Ectodermal cell (in vitro differentiated cells): ENCODE results near the gene SLC1A6.

ENCODE experiments used
- H3K27ac ChIP-seq: 2 replicates; pipeline ENCODE4 v1.7.0; 2013; ENCODE audit warnings: mild to moderate bottlenecking, low read depth, low read length; ENCODE audit not compliant: insufficient read depth, poor library complexity, severe bottlenecking
- H3K27me3 ChIP-seq: 2 replicates; pipeline ENCODE4 v1.7.0; 2013; ENCODE audit warnings: mild to moderate bottlenecking, low read length; ENCODE audit not compliant: insufficient read depth, control insufficient read depth, poor library complexity, severe bottlenecking
- H3K36me3 ChIP-seq: one replicate; pipeline ENCODE4 v1.7.0; 2013; ENCODE audit warnings: low read length; ENCODE audit not compliant: control insufficient read depth, insufficient read depth
- H3K4me1 ChIP-seq: one replicate; pipeline ENCODE4 v1.7.0; 2013; ENCODE audit warnings: low read length; ENCODE audit not compliant: control insufficient read depth, insufficient read depth
- H3K4me3 ChIP-seq: 2 replicates; pipeline ENCODE4 v1.7.0; 2013; ENCODE audit warnings: low read depth, low read length, control low read depth; ENCODE audit not compliant: insufficient read depth
- H3K9me3 ChIP-seq: 2 replicates; pipeline ENCODE4 v1.7.0; 2013; ENCODE audit warnings: mild to moderate bottlenecking, low read length, moderate library complexity; ENCODE audit not compliant: control insufficient read depth
- WGBS, 2 experiments: methylation state at CpG; one replicate each; pipeline ENCODE4 v1.1.7; 2013; ENCODE audit warnings: missing lambda C conversion rate in 2 of 2; 5-methylcytosine and 5-hydroxymethylcytosine counted together

Gene SLC1A6

GRCh38 chr19:15008308-15008707, 28.6 kb upstream of the SLC1A6 start:
- Histone ChIP-seq H3K27me3 (no peaks in the 10 kb centered on the region), H3K4me3 (no peak overlapping the region), H3K27ac (no peak overlapping the region), H3K9me3 (peaks cover 2% of the 10 kb centered on the region), H3K36me3 (no peaks in the 10 kb centered on the region), H3K4me1 (no peaks in the 10 kb centered on the region)

- no peaks in the 10 kb centered on the region for H3K4me1 ChIP-seq
- H3K4me3 ChIP-seq: no peak overlapping the region
- no peaks in the 10 kb centered on the region for H3K27me3 ChIP-seq
- H3K36me3 ChIP-seq: no peaks in the 10 kb centered on the region
- no peak overlapping the region for H3K27ac ChIP-seq
- no peaks in the 10 kb centered on the region for H3K9me3 ChIP-seq
- WGBS, 2 experiments: 70 to 79% methylated on average over 1 of the region's 1 CpG
Observed at GRCh38 chr19:14997981-14998380, 18.3 kb upstream of the SLC1A6 start.

- 65 to 71% methylated on average over 10 to 11 of the region's 11 CpGs for WGBS, 2 experiments
Observed at GRCh38 chr19:14992780-14993179, 13.1 kb upstream of the SLC1A6 start.

GRCh38 chr19:14985133-14985532, 5.5 kb upstream of the SLC1A6 start:
- Histone ChIP-seq H3K27ac (no peak overlapping the region), H3K9me3 (no peaks in the 10 kb centered on the region), H3K4me1 (no peaks in the 10 kb centered on the region), H3K36me3 (no peaks in the 10 kb centered on the region), H3K4me3 (no peak overlapping the region), H3K27me3 (peaks cover 9% of the 10 kb centered on the region)
- 70 to 79% methylated on average over 5 of the region's 5 CpGs for WGBS, 2 experiments

More at GRCh38 chr19:14992780-14993179, 13.1 kb upstream of the SLC1A6 start:
- H3K27me3 ChIP-seq: no peaks in the 10 kb centered on the region
- H3K36me3 ChIP-seq: no peaks in the 10 kb centered on the region
- no peak overlapping the region for H3K27ac ChIP-seq
- no peaks in the 10 kb centered on the region for H3K4me1 ChIP-seq
- no peak overlapping the region for H3K4me3 ChIP-seq
- H3K9me3 ChIP-seq: peaks cover 2% of the 10 kb centered on the region

- Histone ChIP-seq H3K27me3 (peaks cover 29% of the 10 kb centered on the region), H3K9me3 (no peaks in the 10 kb centered on the region), H3K36me3 (no peaks in the 10 kb centered on the region), H3K27ac (no peak overlapping the region), H3K4me3 (no peak overlapping the region), H3K4me1 (no peaks in the 10 kb centered on the region)
- WGBS, 2 experiments: 78% methylated on average over 4 to 6 of the region's 6 CpGs
Observed at GRCh38 chr19:14978161-14978776, 1.4 kb downstream of the SLC1A6 start.

- H3K4me1 ChIP-seq: no peaks in the 10 kb centered on the region
- no peaks in the 10 kb centered on the region for H3K36me3 ChIP-seq
- peaks cover 29% of the 10 kb centered on the region for H3K27me3 ChIP-seq
- H3K9me3 ChIP-seq: no peaks in the 10 kb centered on the region
- 75 to 77% methylated on average over 5 of the region's 5 CpGs for WGBS, 2 experiments
- H3K27ac ChIP-seq: no peak overlapping the region
- no peak overlapping the region for H3K4me3 ChIP-seq
Observed at GRCh38 chr19:14977128-14977527, 2.5 kb downstream of the SLC1A6 start.

GRCh38 chr19:14974488-14974887, 5.2 kb downstream of the SLC1A6 start:
- Histone ChIP-seq H3K36me3 (no peaks in the 10 kb centered on the region), H3K9me3 (no peaks in the 10 kb centered on the region), H3K4me1 (no peaks in the 10 kb centered on the region), H3K27ac (no peak overlapping the region), H3K27me3 (peaks cover 14% of the 10 kb centered on the region), H3K4me3 (no peak overlapping the region)
- 54 to 70% methylated on average over 3 to 4 of the region's 4 CpGs for WGBS, 2 experiments

- no peaks in the 10 kb centered on the region for H3K4me1 ChIP-seq
- WGBS, 2 experiments: 92% methylated on average over 27 of the region's 27 CpGs
- peaks cover 2% of the 10 kb centered on the region for H3K9me3 ChIP-seq
- no peak overlapping the region for H3K27ac ChIP-seq
- no peaks in the 10 kb centered on the region for H3K27me3 ChIP-seq
- H3K36me3 ChIP-seq: no peaks in the 10 kb centered on the region
- no peak overlapping the region for H3K4me3 ChIP-seq
Observed at GRCh38 chr19:14972676-14973075, 7.0 kb downstream of the SLC1A6 start.

- WGBS, 2 experiments: 76 to 77% methylated on average over 7 of the region's 7 CpGs
Observed at GRCh38 chr19:14971474-14971873, 8.2 kb downstream of the SLC1A6 start.

GRCh38 chr19:14968247-14968646, 11.4 kb downstream of the SLC1A6 start:
- no peak overlapping the region for H3K4me3 ChIP-seq
- H3K27me3 ChIP-seq: no peaks in the 10 kb centered on the region
- WGBS, 2 experiments: 91 to 92% methylated on average over 14 of the region's 14 CpGs
- no peak overlapping the region for H3K27ac ChIP-seq
- no peaks in the 10 kb centered on the region for H3K36me3 ChIP-seq
- peaks cover 2% of the 10 kb centered on the region for H3K9me3 ChIP-seq
- no peaks in the 10 kb centered on the region for H3K4me1 ChIP-seq

More at GRCh38 chr19:14971474-14971873, 8.2 kb downstream of the SLC1A6 start:
- peaks cover 2% of the 10 kb centered on the region for H3K9me3 ChIP-seq
- no peaks in the 10 kb centered on the region for H3K36me3 ChIP-seq
- H3K4me1 ChIP-seq: no peaks in the 10 kb centered on the region
- H3K27me3 ChIP-seq: no peaks in the 10 kb centered on the region
- H3K4me3 ChIP-seq: no peak overlapping the region
- no peak overlapping the region for H3K27ac ChIP-seq
